ENCODE measurements around the gene SLC51A.

Gene SLC51A

DNA sequence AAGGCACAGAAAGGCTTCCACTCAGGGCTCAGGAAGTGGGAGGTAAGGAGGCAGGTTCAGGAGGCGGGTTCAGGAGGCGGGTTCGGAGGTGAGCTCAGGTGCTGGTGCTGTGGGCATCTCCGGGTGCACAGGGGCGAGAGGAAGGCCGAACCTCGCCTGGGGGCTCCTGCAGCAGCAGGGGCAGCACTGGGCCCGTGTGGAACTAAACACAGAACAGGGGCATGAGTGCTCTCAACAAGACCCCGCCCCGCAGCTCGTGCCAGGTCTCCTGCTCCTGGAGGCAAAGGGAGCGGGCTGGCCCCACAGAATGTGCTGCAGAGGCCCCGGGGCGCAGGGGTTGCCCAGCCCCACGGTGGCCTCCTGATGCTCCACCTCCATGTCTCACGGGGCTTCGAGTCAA is 18.8 kb upstream of the SLC51A start:
- Histone ChIP-seq H3K4me2 (ENCODE audit: low read length, poor library complexity, severe bottlenecking) (no peak overlapping the region), H4K91ac (ENCODE audit: low read length) (no peak overlapping the region), H3K27me3 (ENCODE audit: control insufficient read depth in 1 of 2, insufficient read depth in 1 of 2, low read length in 2 of 2) (no peaks in the 10 kb centered on the region), H3K4me1 (ENCODE audit: control insufficient read depth, insufficient read depth, low read depth, low read length) (peaks cover 5% of the 10 kb centered on the region), H4K8ac (ENCODE audit: low read length) (no peak overlapping the region), H3K79me1 (replicated peaks; ENCODE audit: low read length, poor library complexity, severe bottlenecking) (no peaks in the 10 kb centered on the region), H3K27ac (ENCODE audit: low read length, poor library complexity, severe bottlenecking) (no peak overlapping the region), H2AFZ (ENCODE audit: low read depth, low read length) (no peak overlapping the region), H3K4me3 (ENCODE audit: insufficient read depth in 1 of 2, low read depth in 1 of 2, low read length in 2 of 2) (no peak overlapping the region), H2BK120ac (ENCODE audit: low read depth, low read length) (no peak overlapping the region), H2BK12ac (ENCODE audit: low read length in 2 of 2) (no peak overlapping the region), H2BK5ac (ENCODE audit: low read depth, low read length, poor library complexity, severe bottlenecking) (no peak overlapping the region), H2BK15ac (ENCODE audit: low read depth, poor library complexity, severe bottlenecking) (no peak overlapping the region), H3K9ac (ENCODE audit: low read length) (no peak overlapping the region), H3K18ac (ENCODE audit: low read depth in 1 of 2, low read length in 2 of 2) (no peak overlapping the region), H3K14ac (ENCODE audit: low read length in 2 of 2) (no peak overlapping the region), H2AK5ac (ENCODE audit: low read length, severe bottlenecking) (no peak overlapping the region), H3K9me3 (ENCODE audit: control insufficient read depth, low read length) (no peaks in the 10 kb centered on the region), H3K23ac (ENCODE audit: low read length in 2 of 2) (no peak overlapping the region), H3K4ac (ENCODE audit: low read depth in 1 of 2, low read length in 2 of 2) (no peak overlapping the region), H3K36me3 (ENCODE audit: control insufficient read depth in 1 of 2, insufficient read depth in 2 of 2, low read depth in 1 of 2, low read length in 2 of 2) (no peaks in the 10 kb centered on the region)
- 91% methylated on average over 13 of the region's 17 CpGs for WGBS
- no peak for DNase-seq

GRCh38 chr3:196198081-196198675 is 18.2 kb upstream of the SLC51A start:
- Histone ChIP-seq H3K79me1 (replicated peaks; ENCODE audit: low read length, poor library complexity, severe bottlenecking) (no peaks in the 10 kb centered on the region), H3K4me3 (ENCODE audit: insufficient read depth in 1 of 2, low read depth in 1 of 2, low read length in 2 of 2) (no peak overlapping the region), H3K9me3 (ENCODE audit: control insufficient read depth, low read length) (no peaks in the 10 kb centered on the region), H3K27ac (ENCODE audit: low read length, poor library complexity, severe bottlenecking) (no peak overlapping the region), H4K8ac (ENCODE audit: low read length) (no peak overlapping the region), H3K27me3 (ENCODE audit: control insufficient read depth in 1 of 2, insufficient read depth in 1 of 2, low read length in 2 of 2) (no peaks in the 10 kb centered on the region), H3K4me1 (ENCODE audit: control insufficient read depth, insufficient read depth, low read depth, low read length) (peaks cover 5% of the 10 kb centered on the region), H3K36me3 (ENCODE audit: control insufficient read depth in 1 of 2, insufficient read depth in 2 of 2, low read depth in 1 of 2, low read length in 2 of 2) (no peaks in the 10 kb centered on the region), H2BK12ac (ENCODE audit: low read length in 2 of 2) (no peak overlapping the region), H3K23ac (ENCODE audit: low read length in 2 of 2) (no peak overlapping the region), H2BK120ac (ENCODE audit: low read depth, low read length) (no peak overlapping the region), H3K4ac (ENCODE audit: low read depth in 1 of 2, low read length in 2 of 2) (no peak overlapping the region), H3K18ac (ENCODE audit: low read depth in 1 of 2, low read length in 2 of 2) (no peak overlapping the region), H2AFZ (ENCODE audit: low read depth, low read length) (no peak overlapping the region), H3K4me2 (ENCODE audit: low read length, poor library complexity, severe bottlenecking) (no peak overlapping the region), H2BK5ac (ENCODE audit: low read depth, low read length, poor library complexity, severe bottlenecking) (no peak overlapping the region), H3K9ac (ENCODE audit: low read length) (no peak overlapping the region), H4K91ac (ENCODE audit: low read length) (no peak overlapping the region), H3K14ac (ENCODE audit: low read length in 2 of 2) (no peak overlapping the region), H2BK15ac (ENCODE audit: low read depth, poor library complexity, severe bottlenecking) (no peak overlapping the region), H2AK5ac (ENCODE audit: low read length, severe bottlenecking) (no peak overlapping the region)
- no peak for DNase-seq
- WGBS = 90% methylated on average over 12 of the region's 15 CpGs

- Histone ChIP-seq H4K91ac (ENCODE audit: low read length) (no peak overlapping the region), H2BK12ac (ENCODE audit: low read length in 2 of 2) (no peak overlapping the region), H4K8ac (ENCODE audit: low read length) (no peak overlapping the region), H3K36me3 (ENCODE audit: control insufficient read depth in 1 of 2, insufficient read depth in 2 of 2, low read depth in 1 of 2, low read length in 2 of 2) (no peaks in the 10 kb centered on the region), H3K4me1 (ENCODE audit: control insufficient read depth, insufficient read depth, low read depth, low read length) (peaks cover 7% of the 10 kb centered on the region), H2AFZ (ENCODE audit: low read depth, low read length) (no peak overlapping the region), H2AK5ac (ENCODE audit: low read length, severe bottlenecking) (no peak overlapping the region), H3K14ac (ENCODE audit: low read length in 2 of 2) (no peak overlapping the region), H2BK5ac (ENCODE audit: low read depth, low read length, poor library complexity, severe bottlenecking) (no peak overlapping the region), H3K4me3 (ENCODE audit: insufficient read depth in 1 of 2, low read depth in 1 of 2, low read length in 2 of 2) (no peak overlapping the region), H3K9ac (ENCODE audit: low read length) (no peak overlapping the region), H3K9me3 (ENCODE audit: control insufficient read depth, low read length) (no peaks in the 10 kb centered on the region), H3K4me2 (ENCODE audit: low read length, poor library complexity, severe bottlenecking) (no peak overlapping the region), H3K27me3 (ENCODE audit: control insufficient read depth in 1 of 2, insufficient read depth in 1 of 2, low read length in 2 of 2) (peaks cover 0 to 5% of the 10 kb centered on the region in 2 experiments), H2BK120ac (ENCODE audit: low read depth, low read length) (no peak overlapping the region), H3K23ac (ENCODE audit: low read length in 2 of 2) (no peak overlapping the region), H3K18ac (ENCODE audit: low read depth in 1 of 2, low read length in 2 of 2) (no peak overlapping the region), H3K4ac (ENCODE audit: low read depth in 1 of 2, low read length in 2 of 2) (no peak overlapping the region), H2BK15ac (ENCODE audit: low read depth, poor library complexity, severe bottlenecking) (no peak overlapping the region), H3K79me1 (replicated peaks; ENCODE audit: low read length, poor library complexity, severe bottlenecking) (no peaks in the 10 kb centered on the region), H3K27ac (ENCODE audit: low read length, poor library complexity, severe bottlenecking) (no peak overlapping the region)
- WGBS = 86% methylated on average over 18 of the region's 19 CpGs
- no peak for DNase-seq
Measured at GRCh38 chr3:196198771-196199753, 17.3 kb upstream of the SLC51A start.

- Histone ChIP-seq H2BK5ac (ENCODE audit: low read depth, low read length, poor library complexity, severe bottlenecking) (no peak overlapping the region), H4K91ac (ENCODE audit: low read length) (no peak overlapping the region), H3K36me3 (ENCODE audit: control insufficient read depth in 1 of 2, insufficient read depth in 2 of 2, low read depth in 1 of 2, low read length in 2 of 2) (no peaks in the 10 kb centered on the region), H2BK12ac (ENCODE audit: low read length in 2 of 2) (no peak overlapping the region), H3K4me3 (ENCODE audit: insufficient read depth in 1 of 2, low read depth in 1 of 2, low read length in 2 of 2) (peak overlapping the region in 1 of 2 experiments; percentile 64), H3K4me2 (ENCODE audit: low read length, poor library complexity, severe bottlenecking) (peak overlapping the region; percentile 2), H2BK120ac (ENCODE audit: low read depth, low read length) (no peak overlapping the region), H3K23ac (ENCODE audit: low read length in 2 of 2) (no peak overlapping the region), H3K27me3 (ENCODE audit: control insufficient read depth in 1 of 2, insufficient read depth in 1 of 2, low read length in 2 of 2) (peaks cover 0 to 15% of the 10 kb centered on the region in 2 experiments), H3K27ac (ENCODE audit: low read length, poor library complexity, severe bottlenecking) (no peak overlapping the region), H3K9ac (ENCODE audit: low read length) (peak overlapping the region; percentile 54), H3K79me1 (replicated peaks; ENCODE audit: low read length, poor library complexity, severe bottlenecking) (no peaks in the 10 kb centered on the region), H3K4me1 (ENCODE audit: control insufficient read depth, insufficient read depth, low read depth, low read length) (peaks cover 6% of the 10 kb centered on the region), H3K18ac (ENCODE audit: low read depth in 1 of 2, low read length in 2 of 2) (no peak overlapping the region), H2AFZ (ENCODE audit: low read depth, low read length) (no peak overlapping the region), H2AK5ac (ENCODE audit: low read length, severe bottlenecking) (no peak overlapping the region), H4K8ac (ENCODE audit: low read length) (no peak overlapping the region), H3K9me3 (ENCODE audit: control insufficient read depth, low read length) (peaks cover 5% of the 10 kb centered on the region), H3K4ac (ENCODE audit: low read depth in 1 of 2, low read length in 2 of 2) (no peak overlapping the region), H2BK15ac (ENCODE audit: low read depth, poor library complexity, severe bottlenecking) (no peak overlapping the region), H3K14ac (ENCODE audit: low read length in 2 of 2) (no peak overlapping the region)
- 71% methylated on average over 21 of the region's 21 CpGs for WGBS
- peak; percentile 65 for DNase-seq
Measured at GRCh38 chr3:196202516-196202970, 13.8 kb upstream of the SLC51A start.

Data from mesenchymal stem cell (in vitro differentiated cells and primary cell).